ENCODE measurements around the gene FRMD8. TPM values are rescaled to one million over a fixed set of nuclear protein-coding genes. Genes with fewer than 3 reads are reported as not detected.

The FRMD8 gene
- total and polyA plus RNA-seq, 9 of the 15 experiments (the other 6 are each of a cell fraction or from before 2014, with no cell fraction given), result 4.5 to 54.5 (median 15.8) TPM

GRCh38 chr11:65429068-65429681, 42.7 kb downstream of the FRMD8 start (continued):
- TF ChIP-seq MGA (IDR thresholded peaks at IDR 0.05), result peak; percentile 39; the same call in 1 of the 2 replicates
- TF ChIP-seq, protein P1, sequence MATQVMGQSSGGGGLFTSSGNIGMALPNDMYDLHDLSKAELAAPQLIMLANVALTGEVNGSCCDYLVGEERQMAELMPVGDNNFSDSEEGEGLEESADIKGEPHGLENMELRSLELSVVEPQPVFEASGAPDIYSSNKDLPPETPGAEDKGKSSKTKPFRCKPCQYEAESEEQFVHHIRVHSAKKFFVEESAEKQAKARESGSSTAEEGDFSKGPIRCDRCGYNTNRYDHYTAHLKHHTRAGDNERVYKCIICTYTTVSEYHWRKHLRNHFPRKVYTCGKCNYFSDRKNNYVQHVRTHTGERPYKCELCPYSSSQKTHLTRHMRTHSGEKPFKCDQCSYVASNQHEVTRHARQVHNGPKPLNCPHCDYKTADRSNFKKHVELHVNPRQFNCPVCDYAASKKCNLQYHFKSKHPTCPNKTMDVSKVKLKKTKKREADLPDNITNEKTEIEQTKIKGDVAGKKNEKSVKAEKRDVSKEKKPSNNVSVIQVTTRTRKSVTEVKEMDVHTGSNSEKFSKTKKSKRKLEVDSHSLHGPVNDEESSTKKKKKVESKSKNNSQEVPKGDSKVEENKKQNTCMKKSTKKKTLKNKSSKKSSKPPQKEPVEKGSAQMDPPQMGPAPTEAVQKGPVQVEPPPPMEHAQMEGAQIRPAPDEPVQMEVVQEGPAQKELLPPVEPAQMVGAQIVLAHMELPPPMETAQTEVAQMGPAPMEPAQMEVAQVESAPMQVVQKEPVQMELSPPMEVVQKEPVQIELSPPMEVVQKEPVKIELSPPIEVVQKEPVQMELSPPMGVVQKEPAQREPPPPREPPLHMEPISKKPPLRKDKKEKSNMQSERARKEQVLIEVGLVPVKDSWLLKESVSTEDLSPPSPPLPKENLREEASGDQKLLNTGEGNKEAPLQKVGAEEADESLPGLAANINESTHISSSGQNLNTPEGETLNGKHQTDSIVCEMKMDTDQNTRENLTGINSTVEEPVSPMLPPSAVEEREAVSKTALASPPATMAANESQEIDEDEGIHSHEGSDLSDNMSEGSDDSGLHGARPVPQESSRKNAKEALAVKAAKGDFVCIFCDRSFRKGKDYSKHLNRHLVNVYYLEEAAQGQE (IDR thresholded peaks at IDR 0.05; ENCODE audit: borderline replicate concordance), result peak; percentile 9; the same call in 1 of the 2 replicates
- TF ChIP-seq, protein P1 (CRISPR knock-in tag; IDR thresholded peaks at IDR 0.05; ENCODE audit: low read depth), result no peak
- TF ChIP-seq CC2D1A (IDR thresholded peaks at IDR 0.05), result peak; percentile 65; the same call in 1 of the 2 replicates
- TF ChIP-seq MCM7 (IDR thresholded peaks at IDR 0.05), result no peak; a peak in 1 of 4 replicates
- no peak for TF ChIP-seq LCOR (CRISPR knock-in tag; IDR thresholded peaks at IDR 0.05)
- TF ChIP-seq ZNF696 (CRISPR knock-in tag; conservative IDR thresholded peaks at IDR 0.05), result no peak; the same call in none of the 2 replicates
- TF ChIP-seq POLR2A (conservative IDR thresholded peaks at IDR 0.05), result peak; percentile 95
- TF ChIP-seq CBFA2T3 (IDR thresholded peaks at IDR 0.05), result no peak

All from K562 (cell line).